ENCODE data around the gene ABAT.
"Not testable (repeated sequence)": the region's sequence is repeated elsewhere in the genome, so short reads cannot be mapped to it uniquely, and the experiment has no call there.

The ABAT gene

DNA sequence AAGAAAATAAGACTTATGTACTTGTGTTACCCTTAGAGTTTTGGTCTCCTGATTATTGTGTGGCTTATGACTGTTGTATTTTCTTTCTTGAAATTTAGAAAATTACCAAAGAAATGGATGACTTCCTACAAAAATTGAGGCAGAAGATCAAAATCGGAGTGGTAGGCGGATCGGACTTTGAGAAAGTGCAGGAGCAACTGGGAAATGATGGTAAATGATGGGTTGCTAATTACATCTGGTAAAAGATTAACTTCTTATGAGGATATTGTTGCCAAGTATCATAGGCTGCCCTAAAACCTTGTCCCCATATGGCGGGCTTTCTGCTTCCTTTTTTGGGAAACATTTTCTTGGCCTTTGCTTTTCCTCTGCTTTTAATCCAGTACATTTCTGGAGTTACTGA is 127.3 kb downstream of the ABAT start:
- no peak overlapping the region for H3K4me3 ChIP-seq (ENCODE audit: low read depth, low read length)
- DNase-seq (ENCODE audit: low read depth) = no peak
- TF ChIP-seq, protein P1, sequence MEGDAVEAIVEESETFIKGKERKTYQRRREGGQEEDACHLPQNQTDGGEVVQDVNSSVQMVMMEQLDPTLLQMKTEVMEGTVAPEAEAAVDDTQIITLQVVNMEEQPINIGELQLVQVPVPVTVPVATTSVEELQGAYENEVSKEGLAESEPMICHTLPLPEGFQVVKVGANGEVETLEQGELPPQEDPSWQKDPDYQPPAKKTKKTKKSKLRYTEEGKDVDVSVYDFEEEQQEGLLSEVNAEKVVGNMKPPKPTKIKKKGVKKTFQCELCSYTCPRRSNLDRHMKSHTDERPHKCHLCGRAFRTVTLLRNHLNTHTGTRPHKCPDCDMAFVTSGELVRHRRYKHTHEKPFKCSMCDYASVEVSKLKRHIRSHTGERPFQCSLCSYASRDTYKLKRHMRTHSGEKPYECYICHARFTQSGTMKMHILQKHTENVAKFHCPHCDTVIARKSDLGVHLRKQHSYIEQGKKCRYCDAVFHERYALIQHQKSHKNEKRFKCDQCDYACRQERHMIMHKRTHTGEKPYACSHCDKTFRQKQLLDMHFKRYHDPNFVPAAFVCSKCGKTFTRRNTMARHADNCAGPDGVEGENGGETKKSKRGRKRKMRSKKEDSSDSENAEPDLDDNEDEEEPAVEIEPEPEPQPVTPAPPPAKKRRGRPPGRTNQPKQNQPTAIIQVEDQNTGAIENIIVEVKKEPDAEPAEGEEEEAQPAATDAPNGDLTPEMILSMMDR (IDR thresholded peaks at IDR 0.05; ENCODE audit: low read depth, low read length) = no peak
- TF ChIP-seq MAX (IDR thresholded peaks at IDR 0.05; ENCODE audit: low read depth, low read length) (no peak), MYC (IDR thresholded peaks at IDR 0.05; ENCODE audit: low read depth, low read length) (no peak), POLR2A (IDR thresholded peaks at IDR 0.05; ENCODE audit: extremely low read depth, insufficient read length) (no peak)

DNA sequence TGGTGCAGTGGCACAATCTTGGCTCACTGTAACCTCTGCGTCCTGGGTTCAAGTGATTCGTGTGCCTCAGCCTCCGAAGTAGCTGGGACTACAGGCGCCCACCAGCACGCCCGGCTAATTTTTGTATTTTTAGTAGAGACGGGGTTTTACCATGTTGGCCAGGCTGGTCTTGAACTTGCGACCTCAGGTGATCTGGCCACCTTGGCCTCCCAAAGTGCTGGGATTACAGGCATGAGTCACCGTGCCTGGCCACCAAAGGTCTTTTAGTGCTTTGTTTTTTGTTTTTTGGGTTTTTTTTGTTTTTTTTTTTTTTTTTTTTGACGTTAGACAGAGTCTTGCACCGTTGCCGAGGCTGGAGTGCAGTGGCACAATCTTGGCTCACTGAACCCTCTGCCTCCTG is 129.3 kb downstream of the ABAT start:
- DNase-seq (ENCODE audit: low read depth); H3K4me3 ChIP-seq (ENCODE audit: low read depth, low read length): not testable (repeated sequence)

GRCh38 chr16:8804313-8804712 is 129.9 kb downstream of the ABAT start:
- TF ChIP-seq POLR2A (IDR thresholded peaks at IDR 0.05; ENCODE audit: extremely low read depth, insufficient read length) (no peak), MYC (IDR thresholded peaks at IDR 0.05; ENCODE audit: low read depth, low read length) (no peak), MAX (IDR thresholded peaks at IDR 0.05; ENCODE audit: low read depth, low read length) (no peak)
- TF ChIP-seq, protein P1 (IDR thresholded peaks at IDR 0.05; ENCODE audit: low read depth, low read length) = no peak
- DNase-seq (ENCODE audit: low read depth) = no peak
- no peak overlapping the region for H3K4me3 ChIP-seq (ENCODE audit: low read depth, low read length)

DNA sequence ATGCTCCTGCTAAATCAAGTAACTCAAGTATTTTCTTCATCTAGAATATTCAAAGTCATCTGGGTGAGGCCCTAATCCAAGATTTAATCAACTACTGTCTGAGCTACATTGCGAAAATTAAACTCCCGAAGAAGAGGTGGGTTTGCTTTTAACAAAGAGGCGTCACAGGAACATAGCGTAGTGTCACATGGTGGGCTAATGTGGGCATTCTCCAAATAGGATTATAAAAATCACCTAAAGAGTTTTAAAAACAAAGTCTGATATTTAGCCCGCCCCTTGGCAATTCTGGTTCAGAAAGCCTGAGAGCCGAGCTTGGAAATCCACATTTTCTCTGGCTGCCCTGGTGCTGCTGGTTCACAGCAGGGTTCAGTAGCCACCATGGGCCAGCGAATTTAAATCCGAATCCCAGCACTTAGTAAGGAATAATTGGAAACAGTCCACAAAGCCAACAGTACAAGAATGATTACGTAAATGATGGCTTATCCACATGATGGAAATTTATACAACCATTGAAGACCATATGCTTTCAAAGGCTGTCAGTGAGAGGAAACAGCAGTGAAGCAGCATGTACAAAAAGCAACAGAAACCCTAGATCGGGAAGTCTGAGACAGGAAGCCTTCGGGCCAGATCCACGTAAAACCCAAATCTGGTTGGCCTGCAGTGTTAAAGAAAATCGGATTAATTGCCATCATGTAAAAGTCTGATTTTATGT is 132.0 kb downstream of the ABAT start:
- TF ChIP-seq, protein P1 (IDR thresholded peaks at IDR 0.05; ENCODE audit: low read depth, low read length) = no peak
- TF ChIP-seq POLR2A (IDR thresholded peaks at IDR 0.05; ENCODE audit: extremely low read depth, insufficient read length) = no peak
- TF ChIP-seq MYC (IDR thresholded peaks at IDR 0.05; ENCODE audit: low read depth, low read length) = no peak
- no peak for TF ChIP-seq MAX (IDR thresholded peaks at IDR 0.05; ENCODE audit: low read depth, low read length)
- H3K4me3 ChIP-seq (ENCODE audit: low read depth, low read length) = no peak overlapping the region
- no peak for DNase-seq (ENCODE audit: low read depth)

DNA sequence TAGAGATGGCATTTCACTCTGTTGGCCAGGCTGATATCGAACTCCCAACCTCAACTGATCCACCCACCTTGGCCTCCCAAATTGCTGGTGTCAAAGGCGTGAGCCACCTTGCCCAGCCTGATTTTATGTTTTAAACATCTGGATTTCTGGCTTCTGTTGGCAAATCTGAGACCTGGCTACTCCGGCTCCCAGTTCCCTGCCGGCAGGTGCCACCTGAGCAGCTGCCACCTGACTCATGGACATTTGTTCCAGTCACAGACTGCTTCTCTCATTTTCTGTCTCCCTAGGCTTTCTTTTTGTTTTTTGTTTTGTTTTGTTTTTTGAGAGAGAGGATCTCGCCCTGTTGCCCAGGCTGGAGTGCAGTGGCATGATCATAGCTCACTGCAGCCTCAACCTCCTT is 132.8 kb downstream of the ABAT start:
- TF ChIP-seq POLR2A (IDR thresholded peaks at IDR 0.05; ENCODE audit: extremely low read depth, insufficient read length) (no peak), MAX (IDR thresholded peaks at IDR 0.05; ENCODE audit: low read depth, low read length) (no peak), MYC (IDR thresholded peaks at IDR 0.05; ENCODE audit: low read depth, low read length) (no peak)
- TF ChIP-seq, protein P1 (IDR thresholded peaks at IDR 0.05; ENCODE audit: low read depth, low read length) = no peak
- no peak overlapping the region for H3K4me3 ChIP-seq (ENCODE audit: low read depth, low read length)
- no peak for DNase-seq (ENCODE audit: low read depth)

- no peak for DNase-seq (ENCODE audit: low read depth)
- TF ChIP-seq, protein P1 (IDR thresholded peaks at IDR 0.05; ENCODE audit: low read depth, low read length) = no peak
- TF ChIP-seq MAX (IDR thresholded peaks at IDR 0.05; ENCODE audit: low read depth, low read length) (no peak), MYC (IDR thresholded peaks at IDR 0.05; ENCODE audit: low read depth, low read length) (no peak), POLR2A (IDR thresholded peaks at IDR 0.05; ENCODE audit: extremely low read depth, insufficient read length) (no peak)
- H3K4me3 ChIP-seq (ENCODE audit: low read depth, low read length) = no peak overlapping the region
These were observed 133.6 kb downstream of the ABAT start for GRCh38 chr16:8808009-8808408.
